Glutamatergic neuron (in vitro differentiated cells): ENCODE measurements around the gene ABHD12B. TPM values are rescaled to one million over a fixed set of nuclear protein-coding genes. Genes with fewer than 3 reads are reported as not detected.

Experiments used
- DNase-seq: peaks from one replicate; pipeline ENCODE4 v3.0.0; 2022
- H3K27ac Mint-ChIP-seq: one replicate; pipeline ENCODE4 v1.8.0; 2020; ENCODE audit warnings: mild to moderate bottlenecking, mixed read lengths, inconsistent platforms; ENCODE audit not compliant: unreplicated experiment
- H3K27me3 Mint-ChIP-seq: one replicate; pipeline ENCODE4 v1.8.0; 2020; ENCODE audit warnings: mild to moderate bottlenecking, moderate library complexity, mixed read lengths, inconsistent platforms; ENCODE audit not compliant: unreplicated experiment
- H3K36me3 Mint-ChIP-seq: one replicate; pipeline ENCODE4 v1.8.0; 2020; ENCODE audit warnings: mild to moderate bottlenecking, mixed read lengths, inconsistent platforms; ENCODE audit not compliant: unreplicated experiment
- H3K4me1 Mint-ChIP-seq: one replicate; pipeline ENCODE4 v1.8.0; 2020; ENCODE audit warnings: mild to moderate bottlenecking, low read depth, mixed read lengths, inconsistent platforms; ENCODE audit not compliant: unreplicated experiment
- H3K4me3 Mint-ChIP-seq: one replicate; pipeline ENCODE4 v1.8.0; 2020; ENCODE audit warnings: mild to moderate bottlenecking, mixed read lengths, inconsistent platforms; ENCODE audit not compliant: unreplicated experiment
- H3K9me3 Mint-ChIP-seq: one replicate; pipeline ENCODE4 v1.8.0; 2020; ENCODE audit warnings: mild to moderate bottlenecking, moderate library complexity, mixed read lengths, inconsistent platforms; ENCODE audit not compliant: unreplicated experiment
- CTCF ChIP-seq: fragments of 200-600 bp; sonication (generic); IDR thresholded peaks from one replicate; pipeline ENCODE4 v1.5.0; 2021; ENCODE audit not compliant: partially characterized antibody, unreplicated experiment
- total RNA-seq: library from RNA; stranded (reverse); fragmentation: NEBNext Ultra II Directional; extraction: Animal tissue kit (Norgen Biotek cat#: 25700); gene quantifications from one replicate; pipeline ENCODE4 v1.2.1, GENCODE V29; 2021; ENCODE audit not compliant: unreplicated experiment

ABHD12B gene
- total RNA-seq, 1 donor from 2014 or later = 0.61 TPM

DNA sequence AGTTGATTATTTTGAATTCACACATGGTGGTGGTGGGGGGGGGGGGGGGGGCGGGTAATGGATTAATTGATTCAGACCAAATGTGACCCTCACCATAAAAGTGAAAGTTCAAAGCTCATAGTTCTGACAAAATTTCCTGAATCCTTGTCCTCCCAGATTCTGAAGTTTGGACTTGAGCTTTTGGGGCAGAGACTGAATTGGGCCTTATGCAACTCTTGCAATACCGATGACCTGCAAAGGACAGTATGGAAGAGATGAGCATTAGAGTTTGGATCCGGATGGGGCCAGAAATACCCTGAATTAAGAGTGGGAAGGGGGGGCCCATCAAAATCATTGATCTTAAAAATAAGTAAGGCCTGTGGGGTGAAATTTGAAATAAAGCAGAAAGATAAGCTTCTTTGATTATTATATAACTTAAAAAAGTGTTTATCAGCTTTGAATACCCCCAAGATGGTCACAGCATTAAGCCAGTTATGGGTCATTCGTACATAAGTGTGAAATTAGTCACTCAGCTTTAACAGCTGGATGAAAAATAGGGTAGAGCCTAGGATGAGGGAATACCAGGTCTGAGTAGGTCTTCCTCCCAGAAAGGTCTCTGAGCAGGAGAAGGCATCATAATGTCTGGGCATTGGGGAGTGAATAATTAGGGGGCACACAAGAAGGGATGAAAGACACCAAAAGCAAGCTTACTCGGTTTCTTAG is 74.5 kb downstream of the ABHD12B start:
- Mint-ChIP-seq H3K4me1 (no peaks in the 10 kb centered on the region), H3K27ac (no peak overlapping the region), H3K27me3 (peaks cover 10% of the 10 kb centered on the region), H3K9me3 (peaks cover 4% of the 10 kb centered on the region), H3K4me3 (no peak overlapping the region), H3K36me3 (peaks cover 3% of the 10 kb centered on the region)
- no peak for DNase-seq
- no peak for TF ChIP-seq CTCF

- no peak for TF ChIP-seq CTCF
- H3K27me3 Mint-ChIP-seq = peaks cover 10% of the 10 kb centered on the region
- peaks cover 3% of the 10 kb centered on the region for H3K36me3 Mint-ChIP-seq
- peaks cover 5% of the 10 kb centered on the region for H3K9me3 Mint-ChIP-seq
- DNase-seq = no peak
- H3K4me3 Mint-ChIP-seq = peak overlapping the region; percentile 47
- H3K4me1 Mint-ChIP-seq = peaks cover 3% of the 10 kb centered on the region
- no peak overlapping the region for H3K27ac Mint-ChIP-seq
These were observed 75.6 kb downstream of the ABHD12B start for GRCh38 chr14:50947446-50947845.

DNA sequence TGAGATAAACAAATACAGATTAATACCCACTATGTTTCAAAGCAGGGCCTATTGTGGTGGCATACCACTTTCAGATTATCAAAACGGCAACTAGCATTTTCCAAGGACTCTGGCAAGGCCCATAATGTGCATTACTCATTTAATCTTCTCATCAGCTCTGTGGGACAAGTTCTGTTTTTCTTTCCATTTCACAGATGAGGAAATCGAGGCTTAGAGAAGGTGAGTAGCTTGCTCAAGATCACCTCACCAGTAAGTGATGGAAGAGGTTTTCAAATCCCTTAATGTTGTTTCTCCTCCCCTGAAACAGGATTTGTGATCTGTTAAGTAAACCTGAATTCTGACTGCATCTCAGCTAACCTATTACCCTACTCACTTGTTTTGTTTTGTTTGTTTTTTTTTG is 76.4 kb downstream of the ABHD12B start:
- H3K9me3 Mint-ChIP-seq = peaks cover 5% of the 10 kb centered on the region
- no peak for DNase-seq
- peaks cover 3% of the 10 kb centered on the region for H3K4me1 Mint-ChIP-seq
- peaks cover 3% of the 10 kb centered on the region for H3K36me3 Mint-ChIP-seq
- H3K27me3 Mint-ChIP-seq = peaks cover 7% of the 10 kb centered on the region
- TF ChIP-seq CTCF = no peak
- no peak overlapping the region for H3K27ac Mint-ChIP-seq
- H3K4me3 Mint-ChIP-seq = no peak overlapping the region

DNA sequence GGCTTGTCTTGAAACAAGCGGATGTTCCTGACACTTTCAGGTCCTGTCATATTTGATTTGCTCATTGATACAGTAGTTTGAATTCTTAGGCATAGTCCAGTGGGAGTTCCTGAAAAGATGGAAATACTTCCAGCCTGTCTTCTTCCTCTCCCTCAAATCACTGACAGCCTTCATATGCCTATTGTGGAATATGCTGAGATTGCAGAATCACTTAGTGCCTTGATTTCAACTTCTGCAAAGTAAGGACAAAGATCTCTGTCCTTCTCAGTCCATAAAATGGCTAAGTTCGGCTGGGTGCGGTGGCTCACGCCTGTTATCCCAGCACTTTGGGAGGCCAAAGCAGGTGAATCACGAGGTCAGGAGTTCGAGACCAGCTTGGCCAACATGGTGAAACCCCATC is 79.2 kb downstream of the ABHD12B start:
- DNase-seq = no peak
- H3K9me3 Mint-ChIP-seq = peaks cover 2% of the 10 kb centered on the region
- no peak overlapping the region for H3K4me3 Mint-ChIP-seq
- H3K36me3 Mint-ChIP-seq = peaks cover 3% of the 10 kb centered on the region
- peaks cover 3% of the 10 kb centered on the region for H3K4me1 Mint-ChIP-seq
- no peak overlapping the region for H3K27ac Mint-ChIP-seq
- no peak for TF ChIP-seq CTCF
- peaks cover 3% of the 10 kb centered on the region for H3K27me3 Mint-ChIP-seq

GRCh38 chr14:50953502-50953901 is 81.6 kb downstream of the ABHD12B start:
- Mint-ChIP-seq H3K9me3 (peaks cover 4% of the 10 kb centered on the region), H3K36me3 (no peaks in the 10 kb centered on the region), H3K4me1 (peaks cover 3% of the 10 kb centered on the region), H3K27me3 (peaks cover 2% of the 10 kb centered on the region), H3K4me3 (no peak overlapping the region), H3K27ac (no peak overlapping the region)
- DNase-seq = no peak
- TF ChIP-seq CTCF = no peak
